Kidney epithelial cell (primary cell): Measurements from ENCODE around the gene OR7A5. TPM values are rescaled to one million over a fixed set of nuclear protein-coding genes. Genes with fewer than 3 reads are reported as not detected.

Experiments used
- DNase-seq: peaks from one replicate; pipeline ENCODE4 v3.0.0-alpha.2; 2010; ENCODE audit warnings: low read depth
- H3K27me3 ChIP-seq: 2 replicates; pipeline ENCODE4 v1.6.0; 2011; ENCODE audit warnings: low read length; ENCODE audit not compliant: control insufficient read depth, insufficient read depth
- H3K36me3 ChIP-seq: 2 replicates; pipeline ENCODE4 v1.5.1; 2011; ENCODE audit warnings: low read length; ENCODE audit not compliant: control insufficient read depth, insufficient read depth
- H3K4me3 ChIP-seq: 2 replicates; pipeline ENCODE4 v1.5.1; 2011; ENCODE audit warnings: low read depth, mild to moderate bottlenecking, control low read depth, low read length
- total RNA-seq: library from RNA; depleted of rRNA; stranded (reverse); fragments of >200 nt; gene quantifications from 2 replicates; pipeline ENCODE4 v1.2.3, GENCODE V29; 2015
- TF ChIP-seq, protein P1 (sequence below): IDR thresholded peaks from 2 replicates; pipeline ENCODE4 v1.5.1; 2011; ENCODE audit warnings: mild to moderate bottlenecking, moderate library complexity, low read length, control low read depth, inconsistent platforms; ENCODE audit not compliant: insufficient read depth, poor library complexity, severe bottlenecking

The OR7A5 gene
- not detected in 2 replicates for total RNA-seq

DNA sequence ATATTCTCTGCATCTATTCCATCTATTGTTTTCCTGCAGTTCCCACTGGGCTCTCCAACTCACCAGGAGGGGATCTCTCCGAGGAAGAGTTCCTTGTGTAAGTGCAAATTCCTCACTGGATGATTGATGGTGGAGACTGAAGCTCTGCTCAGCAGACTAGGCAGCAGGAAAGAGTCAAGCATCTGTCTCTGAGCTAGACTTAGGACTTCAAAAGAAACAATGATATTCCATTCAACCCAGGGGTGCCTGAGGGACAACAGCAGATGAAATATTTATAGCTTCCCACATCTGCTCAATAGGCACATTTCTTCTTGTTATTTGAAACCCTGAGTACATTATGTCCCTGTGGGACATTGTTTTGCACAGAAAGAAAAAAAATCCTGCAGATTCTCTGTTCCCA is at the start of gene OR7A5, which contains the start of gene OR7C1:
Gene OR7A5 (minus strand): TSS at position 175 of the 400 bp plus-strand sequence. CDS start 6,944 bp downstream, outside the sequence.
Gene OR7C1 (minus strand): TSS at position 175 of the 400 bp plus-strand sequence. CDS start 35,049 bp downstream, outside the sequence.
- DNase-seq = no peak

DNA sequence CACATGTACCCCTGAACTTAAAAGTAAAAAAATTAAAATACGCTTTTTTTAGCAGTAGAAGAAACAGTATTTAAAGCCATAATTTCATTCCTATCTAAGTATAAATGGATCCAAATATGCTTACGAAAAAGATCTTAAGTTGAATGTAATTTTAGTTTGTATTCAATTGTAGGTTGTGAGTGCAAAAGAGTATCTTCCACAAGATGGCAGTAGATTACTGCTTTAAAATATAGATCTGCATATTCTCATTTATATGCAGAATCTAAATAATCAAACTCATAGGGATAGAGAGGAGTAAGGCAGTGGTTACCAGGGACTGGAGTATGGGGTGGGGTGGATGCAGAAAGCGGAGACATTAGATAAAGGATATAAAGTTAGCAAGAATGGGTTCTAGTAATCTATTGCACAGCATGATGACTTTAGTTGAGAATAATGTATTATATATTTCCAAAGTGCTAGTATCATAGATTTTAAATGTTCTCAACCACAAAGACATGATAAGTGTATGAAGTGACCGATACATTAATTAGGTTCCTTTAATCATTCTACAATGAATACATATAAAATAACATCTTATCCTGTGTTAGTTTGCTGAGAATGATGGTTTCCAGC is 36.7 kb upstream of the OR7A5 start:
- TF ChIP-seq, protein P1, sequence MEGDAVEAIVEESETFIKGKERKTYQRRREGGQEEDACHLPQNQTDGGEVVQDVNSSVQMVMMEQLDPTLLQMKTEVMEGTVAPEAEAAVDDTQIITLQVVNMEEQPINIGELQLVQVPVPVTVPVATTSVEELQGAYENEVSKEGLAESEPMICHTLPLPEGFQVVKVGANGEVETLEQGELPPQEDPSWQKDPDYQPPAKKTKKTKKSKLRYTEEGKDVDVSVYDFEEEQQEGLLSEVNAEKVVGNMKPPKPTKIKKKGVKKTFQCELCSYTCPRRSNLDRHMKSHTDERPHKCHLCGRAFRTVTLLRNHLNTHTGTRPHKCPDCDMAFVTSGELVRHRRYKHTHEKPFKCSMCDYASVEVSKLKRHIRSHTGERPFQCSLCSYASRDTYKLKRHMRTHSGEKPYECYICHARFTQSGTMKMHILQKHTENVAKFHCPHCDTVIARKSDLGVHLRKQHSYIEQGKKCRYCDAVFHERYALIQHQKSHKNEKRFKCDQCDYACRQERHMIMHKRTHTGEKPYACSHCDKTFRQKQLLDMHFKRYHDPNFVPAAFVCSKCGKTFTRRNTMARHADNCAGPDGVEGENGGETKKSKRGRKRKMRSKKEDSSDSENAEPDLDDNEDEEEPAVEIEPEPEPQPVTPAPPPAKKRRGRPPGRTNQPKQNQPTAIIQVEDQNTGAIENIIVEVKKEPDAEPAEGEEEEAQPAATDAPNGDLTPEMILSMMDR = peak; percentile 30
- no peaks in the 10 kb centered on the region for H3K27me3 ChIP-seq
- no peak overlapping the region for H3K4me3 ChIP-seq
- no peaks in the 10 kb centered on the region for H3K36me3 ChIP-seq
- DNase-seq = no peak

More for the DNA sequence above, at the start of gene OR7A5, which contains the start of gene OR7C1:
- Histone ChIP-seq H3K36me3 (no peaks in the 10 kb centered on the region), H3K27me3 (no peaks in the 10 kb centered on the region), H3K4me3 (no peak within 1 kb of the TSS)
- TF ChIP-seq, protein P1 = no peak

DNA sequence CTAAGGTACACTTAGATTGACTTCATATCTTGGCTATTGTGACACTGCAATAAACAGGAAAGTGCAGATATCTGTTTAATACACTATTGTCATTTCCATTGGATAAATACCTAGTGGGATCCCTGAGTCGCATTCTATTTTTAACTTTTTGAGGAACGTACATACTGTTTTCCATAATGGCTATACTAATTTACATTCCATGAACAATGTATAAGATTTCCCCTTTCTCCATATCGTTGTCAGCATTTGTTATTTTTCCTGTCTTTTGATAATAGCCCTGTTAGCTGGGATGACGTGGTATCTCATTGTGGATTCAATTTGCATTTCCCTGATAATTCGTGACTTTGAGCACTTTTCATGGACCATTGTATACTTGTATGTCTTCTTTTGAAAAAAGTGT is 33.5 kb upstream of the OR7A5 start:
- H3K27me3 ChIP-seq = no peaks in the 10 kb centered on the region
- no peak for DNase-seq
- H3K36me3 ChIP-seq = no peaks in the 10 kb centered on the region
- TF ChIP-seq, protein P1 = no peak
- H3K4me3 ChIP-seq = no peak overlapping the region

DNA sequence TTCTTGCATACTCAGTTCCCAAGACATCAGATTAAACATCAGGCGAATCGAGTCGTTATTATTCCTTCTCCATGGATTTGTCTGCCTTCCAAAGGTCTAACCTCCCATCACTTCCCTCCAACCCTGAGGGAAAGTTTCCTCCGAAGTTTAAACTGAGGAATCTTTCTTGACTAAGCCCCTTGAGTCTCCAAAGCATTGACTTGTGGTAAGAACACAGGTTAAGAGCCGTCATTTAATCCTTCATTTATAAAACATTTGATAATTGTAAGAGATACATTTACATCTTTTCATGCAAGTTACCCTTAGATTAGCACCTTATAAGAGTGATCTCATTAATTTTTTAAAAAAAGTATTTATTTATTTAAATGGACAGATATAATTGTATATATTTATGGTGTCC is 13.8 kb upstream of the OR7A5 start, which contains the start of gene OR7A10:
Gene OR7A10 (minus strand): TSS at position 101 of the 400 bp plus-strand sequence. CDS start 7,045 bp downstream, outside the sequence.
- no peak for DNase-seq
- no peaks in the 10 kb centered on the region for H3K27me3 ChIP-seq
- TF ChIP-seq, protein P1 = no peak
- H3K36me3 ChIP-seq = no peaks in the 10 kb centered on the region
- no peak within 1 kb of the TSS for H3K4me3 ChIP-seq

DNA sequence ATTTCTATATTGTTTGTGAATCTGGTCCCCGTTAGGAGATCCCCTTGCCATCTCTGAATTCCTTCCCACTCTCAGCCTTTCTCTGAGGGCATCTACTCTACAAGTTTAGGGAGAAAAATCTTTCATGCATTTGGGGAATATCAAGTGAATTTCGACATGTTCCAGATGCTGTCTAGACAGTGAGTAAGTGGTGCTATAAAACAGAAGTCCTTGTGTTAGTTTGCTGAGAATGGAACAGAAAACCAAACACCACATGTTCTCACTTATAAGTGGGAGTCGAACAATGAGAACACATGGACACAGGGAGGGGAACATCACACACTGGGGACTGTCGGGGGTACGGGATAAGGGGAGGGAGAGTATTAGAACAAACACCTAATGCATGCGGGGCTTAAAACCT is 8.6 kb upstream of the OR7A5 start:
- no peaks in the 10 kb centered on the region for H3K27me3 ChIP-seq
- TF ChIP-seq, protein P1 = no peak
- DNase-seq = no peak
- H3K36me3 ChIP-seq = no peaks in the 10 kb centered on the region
- no peak overlapping the region for H3K4me3 ChIP-seq

DNA sequence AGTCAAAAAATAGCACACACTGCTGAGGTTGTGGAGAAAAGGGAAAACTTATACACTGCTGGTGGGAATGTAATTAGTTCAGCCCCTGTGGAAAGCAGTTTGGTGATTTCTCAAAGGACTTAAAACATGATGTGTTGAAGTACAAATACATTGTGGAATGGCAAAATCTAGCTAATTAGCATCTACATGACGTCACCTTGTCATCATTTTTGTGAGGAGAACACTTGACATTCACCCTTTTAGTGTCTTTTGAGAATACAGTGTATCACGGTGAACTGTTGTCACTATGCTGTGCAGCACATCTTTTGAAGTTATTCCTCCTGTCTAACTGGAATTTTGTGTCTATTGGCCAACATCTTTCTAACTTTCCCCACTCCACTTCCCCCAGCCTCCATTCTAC is 8.2 kb upstream of the OR7A5 start:
- Histone ChIP-seq H3K27me3 (no peaks in the 10 kb centered on the region), H3K4me3 (no peak overlapping the region), H3K36me3 (no peaks in the 10 kb centered on the region)
- DNase-seq = no peak
- TF ChIP-seq, protein P1 = no peak
